Fibroblast of skin of left biceps (primary cell): ENCODE data around the gene MAST4.
A peak's percentile ranks its signal among the peaks of the same experiment; 100 is the strongest.

Source experiments
- DNase-seq, 2 experiments: peaks; one replicate each; pipeline ENCODE4 v3.0.0-alpha.2; 2013; ENCODE audit warnings: low read depth in 2 of 2

Gene MAST4

DNA sequence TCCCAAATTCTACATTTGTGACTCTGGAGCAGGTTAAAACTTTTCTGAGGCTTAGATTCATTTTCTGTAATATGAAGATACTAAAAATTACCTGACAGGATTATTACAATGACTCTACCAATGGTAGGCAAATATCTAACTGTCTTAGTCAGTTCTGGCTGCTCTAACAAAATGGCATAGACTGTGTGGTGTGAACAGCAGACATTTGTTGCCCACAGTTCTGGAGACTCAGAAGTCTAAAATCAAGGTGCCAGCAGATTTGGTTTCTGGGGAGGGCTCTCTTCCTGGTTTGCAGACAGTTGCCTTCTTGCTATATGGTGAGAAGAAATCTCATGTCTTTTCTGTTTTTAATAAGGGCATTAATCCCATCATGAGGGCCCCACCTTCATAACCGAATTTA, 245.1 kb downstream of the MAST4 start:
- DNase-seq, result no peak

DNA sequence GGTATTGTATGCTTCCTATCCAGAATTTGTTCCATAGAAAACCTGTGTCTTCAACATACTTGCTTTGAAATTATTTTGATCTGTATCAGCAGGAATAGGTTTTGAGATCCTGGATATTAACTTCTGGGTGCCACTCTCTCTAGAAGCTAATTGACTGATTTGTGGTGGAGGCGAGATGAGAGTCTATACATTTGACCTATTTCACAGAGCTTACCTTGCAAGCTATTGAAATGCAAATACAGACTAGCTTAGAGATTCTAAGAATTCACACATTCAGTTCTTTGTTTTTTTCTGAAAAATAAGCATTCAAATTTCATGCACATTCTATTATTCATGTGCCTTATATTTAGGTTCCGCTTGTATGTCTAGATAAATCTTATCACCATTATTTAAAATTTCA, 246.3 kb downstream of the MAST4 start:
- no peak for DNase-seq

GRCh38 chr5:66843065-66843464, 246.9 kb downstream of the MAST4 start:
- no peak for DNase-seq

- DNase-seq, result peak; percentile 68 to 76
Observed at GRCh38 chr5:66848749-66849641, 252.8 kb downstream of the MAST4 start.

GRCh38 chr5:66849803-66850202, 253.6 kb downstream of the MAST4 start:
- DNase-seq, result peak; percentile 57 to 62

GRCh38 chr5:66850354-66851075, 254.3 kb downstream of the MAST4 start:
- DNase-seq, result no peak

- no peak for DNase-seq
Observed at GRCh38 chr5:66851306-66851705, 255.1 kb downstream of the MAST4 start.

DNA sequence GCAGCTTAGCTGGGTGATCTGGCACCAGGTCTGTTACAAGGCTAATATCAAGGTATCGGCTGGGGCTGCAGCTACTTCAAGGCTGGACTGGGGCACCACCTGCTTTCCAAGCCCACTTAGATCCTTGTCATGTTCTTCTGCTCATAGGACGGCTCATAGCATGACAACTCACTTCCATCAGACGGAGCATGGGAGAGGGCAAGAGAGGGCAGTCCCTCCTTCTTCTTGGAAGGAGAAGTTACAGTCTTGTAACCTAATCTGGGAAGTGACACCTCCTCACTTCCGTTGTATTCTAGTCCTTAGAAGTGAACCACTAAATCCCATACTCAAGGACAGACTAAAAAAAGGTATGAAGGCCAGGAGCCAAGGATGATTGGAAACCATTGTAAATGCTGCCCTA, 258.2 kb downstream of the MAST4 start:
- DNase-seq, result no peak

- DNase-seq, result no peak
Observed at GRCh38 chr5:66856041-66856805, 260.0 kb downstream of the MAST4 start.

- no peak for DNase-seq
Observed at GRCh38 chr5:66859526-66859925, 263.3 kb downstream of the MAST4 start.

- DNase-seq, result no peak
Observed at GRCh38 chr5:66860199-66860975, 264.2 kb downstream of the MAST4 start.

GRCh38 chr5:66861402-66861801, 265.2 kb downstream of the MAST4 start:
- DNase-seq, result no peak

GRCh38 chr5:66862020-66862419, 265.8 kb downstream of the MAST4 start:
- DNase-seq, result no peak

DNA sequence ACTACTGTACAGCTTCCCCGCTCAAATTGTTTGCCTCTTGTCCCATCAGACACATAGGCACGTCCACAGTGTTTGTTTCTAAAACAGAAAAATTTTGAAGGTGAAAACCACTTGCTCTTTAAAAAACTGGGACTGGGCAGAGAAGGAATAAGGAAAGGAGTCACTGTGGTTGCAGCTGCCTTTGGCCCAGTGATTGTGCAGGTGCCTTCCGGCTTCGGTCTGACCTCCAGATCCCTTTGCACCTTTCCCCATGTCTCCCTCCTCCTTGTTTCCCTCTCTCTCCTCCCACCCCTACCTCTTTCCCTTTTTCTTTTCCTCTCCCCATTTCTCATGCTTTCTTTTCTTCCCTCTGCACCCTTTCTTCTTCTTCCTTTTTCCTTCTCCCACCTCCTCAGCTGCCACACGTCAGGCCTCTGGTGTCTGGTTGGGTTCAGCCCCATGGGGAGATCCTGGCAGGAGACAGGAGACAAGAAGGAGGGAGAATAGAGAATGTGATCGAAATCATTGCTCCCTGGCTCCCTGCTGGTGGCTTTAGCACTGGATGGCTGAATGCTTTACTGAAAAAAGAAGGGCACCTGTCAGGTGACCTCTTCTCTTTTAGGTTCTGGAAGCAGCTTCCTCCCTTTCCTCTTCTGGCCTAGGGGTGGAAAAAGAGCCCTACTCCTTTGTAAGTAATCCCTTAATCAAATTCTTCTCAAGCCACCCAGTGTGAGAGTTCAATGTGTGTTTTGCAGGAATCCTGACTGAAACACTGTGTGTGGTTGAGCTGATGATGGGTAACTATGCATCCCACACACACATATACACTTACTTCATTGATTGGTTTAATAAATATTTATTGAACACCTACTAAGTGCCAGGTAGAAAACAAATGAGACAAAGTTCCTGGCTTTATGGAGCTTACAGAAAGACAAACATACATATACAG, 267.3 kb downstream of the MAST4 start:
- DNase-seq, result no peak

DNA sequence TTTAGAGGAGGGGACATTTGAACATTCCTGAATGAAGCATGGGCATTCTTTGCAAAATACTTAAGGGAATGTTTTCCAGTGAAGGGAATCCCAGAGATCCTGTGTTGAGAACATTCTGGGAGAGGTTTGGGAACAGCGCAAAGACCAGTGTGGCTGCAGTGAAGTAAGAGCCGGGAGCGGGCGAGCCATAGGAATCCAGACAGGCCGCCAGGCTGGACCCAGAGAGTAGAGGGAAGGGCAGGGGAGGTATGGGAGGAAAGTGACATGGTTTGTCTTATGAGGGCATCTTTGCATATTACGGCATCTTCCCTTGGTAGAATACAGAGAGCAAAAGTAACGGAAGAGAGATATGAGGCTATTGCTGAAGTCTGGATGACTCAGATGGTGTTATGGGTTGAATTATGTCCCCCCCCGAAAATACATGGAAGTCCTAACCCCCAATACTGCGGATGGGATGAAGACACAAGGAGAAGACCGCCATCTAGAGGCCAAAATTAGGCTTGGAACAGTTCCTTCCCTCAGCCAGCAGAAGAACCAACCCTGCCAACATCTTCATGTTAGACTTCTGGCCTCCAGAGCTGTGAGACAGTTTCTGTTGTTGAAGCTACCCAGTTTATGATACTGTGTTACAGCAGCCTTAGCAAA, 268.2 kb downstream of the MAST4 start:
- peak; percentile 56 to 61 for DNase-seq

- no peak for DNase-seq
Observed at GRCh38 chr5:66867618-66868322, 271.6 kb downstream of the MAST4 start.

- DNase-seq, result no peak
Observed at GRCh38 chr5:66869347-66869746, 273.2 kb downstream of the MAST4 start.

- no peak for DNase-seq
Observed at GRCh38 chr5:66870708-66871107, 274.5 kb downstream of the MAST4 start.

DNA sequence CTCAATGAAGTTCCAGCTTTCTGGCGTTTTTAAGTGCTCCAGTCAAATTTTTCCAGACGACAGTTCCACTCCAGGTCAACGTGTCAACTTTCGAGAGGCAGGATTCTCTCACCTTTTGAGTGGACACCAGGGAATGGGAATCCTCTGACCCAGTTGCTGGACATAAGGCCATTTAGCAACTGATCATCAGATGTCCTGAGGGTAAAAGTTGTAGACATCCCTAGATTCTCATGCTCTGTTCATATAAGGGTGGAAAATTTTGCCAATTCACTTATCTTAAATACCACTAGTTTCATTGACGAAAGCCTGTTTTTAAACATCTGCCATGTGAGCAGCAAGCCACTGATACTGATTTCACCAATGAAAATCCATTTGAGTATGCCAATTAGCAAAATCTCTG, 275.5 kb downstream of the MAST4 start:
- no peak for DNase-seq
